Astrocyte (in vitro differentiated cells and primary cell): ENCODE data around the gene PTRHD1. TPM values are rescaled to one million over a fixed set of nuclear protein-coding genes. Genes with fewer than 3 reads are reported as not detected.

Experiments
- DNase-seq: peaks from one replicate; pipeline ENCODE4 v3.0.0-alpha.2; 2010; ENCODE audit warnings: low read depth
- FAIRE-seq: peaks from 2 replicates; lab custom pipeline; 2011; peaks lifted over from hg19 to GRCh38; lab: Jason Lieb, UNC
- H2AFZ ChIP-seq: 2 replicates; pipeline ENCODE4 v1.6.0; 2012; ENCODE audit warnings: low read depth, low read length, inconsistent platforms
- H3K27ac ChIP-seq: 2 replicates; pipeline ENCODE4 v1.5.1; 2011; ENCODE audit warnings: low read depth, low read length, inconsistent platforms
- H3K27me3 ChIP-seq: 2 replicates; pipeline ENCODE4 v1.6.0; 2011; ENCODE audit warnings: low read length, inconsistent platforms; ENCODE audit not compliant: insufficient read depth
- H3K36me3 ChIP-seq: 2 replicates; pipeline ENCODE4 v1.5.1; 2011; ENCODE audit warnings: low read length, inconsistent platforms; ENCODE audit not compliant: insufficient read depth
- H3K4me1 ChIP-seq: 2 replicates; pipeline ENCODE4 v1.5.1; 2011; ENCODE audit warnings: low read length, inconsistent platforms; ENCODE audit not compliant: insufficient read depth
- H3K4me2 ChIP-seq: 2 replicates; pipeline ENCODE4 v1.6.0; 2012; ENCODE audit warnings: low read length, inconsistent platforms
- H3K4me3 ChIP-seq: 2 replicates; pipeline ENCODE4 v1.5.1; 2011; ENCODE audit warnings: low read depth, mild to moderate bottlenecking, low read length, inconsistent platforms; ENCODE audit not compliant: insufficient read depth
- H3K79me2 ChIP-seq: 2 replicates; pipeline ENCODE4 v1.6.0; 2012; ENCODE audit warnings: mild to moderate bottlenecking, low read length, inconsistent platforms; ENCODE audit not compliant: insufficient read depth
- H3K9ac ChIP-seq: 2 replicates; pipeline ENCODE4 v1.6.0; 2012; ENCODE audit warnings: mild to moderate bottlenecking, low read length, inconsistent platforms
- H3K9me3 ChIP-seq: 2 replicates; pipeline ENCODE4 v1.5.1; 2012; ENCODE audit warnings: low read depth, mild to moderate bottlenecking, low read length, inconsistent platforms; ENCODE audit not compliant: insufficient read depth
- H4K20me1 ChIP-seq: 2 replicates; pipeline ENCODE4 v1.6.0; 2012; ENCODE audit warnings: low read length, inconsistent platforms; ENCODE audit not compliant: insufficient read depth
- H3K27ac Mint-ChIP-seq: one replicate; pipeline ENCODE4 v1.8.0; 2021; ENCODE audit warnings: mild to moderate bottlenecking, mixed read lengths; ENCODE audit not compliant: unreplicated experiment
- H3K27me3 Mint-ChIP-seq: one replicate; pipeline ENCODE4 v1.8.0; 2021; ENCODE audit warnings: low read depth, mixed read lengths; ENCODE audit not compliant: unreplicated experiment
- H3K36me3 Mint-ChIP-seq: one replicate; pipeline ENCODE4 v1.8.0; 2021; ENCODE audit warnings: low read depth, mixed read lengths; ENCODE audit not compliant: unreplicated experiment
- H3K4me1 Mint-ChIP-seq: one replicate; pipeline ENCODE4 v1.8.0; 2021; ENCODE audit warnings: low read depth, mixed read lengths; ENCODE audit not compliant: unreplicated experiment
- H3K4me3 Mint-ChIP-seq: one replicate; pipeline ENCODE4 v1.8.0; 2021; ENCODE audit warnings: mild to moderate bottlenecking, moderate library complexity, mixed read lengths; ENCODE audit not compliant: unreplicated experiment
- H3K9me3 Mint-ChIP-seq: one replicate; pipeline ENCODE4 v1.8.0; 2021; ENCODE audit warnings: mild to moderate bottlenecking, mixed read lengths; ENCODE audit not compliant: unreplicated experiment
- EZH2 ChIP-seq: IDR thresholded peaks from 2 replicates; pipeline ENCODE4 v1.6.1; 2012; ENCODE audit warnings: mild to moderate bottlenecking, low read length, inconsistent platforms; ENCODE audit not compliant: insufficient read depth
- total RNA-seq: library from RNA; stranded (reverse); gene quantifications from 2 replicates; pipeline ENCODE4 v1.2.1, GENCODE V29; 2021
- TF ChIP-seq, protein P1 (sequence below): IDR thresholded peaks from 2 replicates; pipeline ENCODE4 v1.5.1; 2011; ENCODE audit warnings: low read depth, mild to moderate bottlenecking, inconsistent platforms, low read length, moderate library complexity; ENCODE audit not compliant: insufficient read depth

Gene PTRHD1
- total RNA-seq, 1 donor from 2014 or later = 28.7 TPM

GRCh38 chr2:24819442-24820174, 26.4 kb upstream of the PTRHD1 start:
- FAIRE-seq (no peak), DNase-seq (no peak)
- H3K27ac Mint-ChIP-seq = no peak overlapping the region
- no peak for TF ChIP-seq EZH2
- TF ChIP-seq, protein P1, sequence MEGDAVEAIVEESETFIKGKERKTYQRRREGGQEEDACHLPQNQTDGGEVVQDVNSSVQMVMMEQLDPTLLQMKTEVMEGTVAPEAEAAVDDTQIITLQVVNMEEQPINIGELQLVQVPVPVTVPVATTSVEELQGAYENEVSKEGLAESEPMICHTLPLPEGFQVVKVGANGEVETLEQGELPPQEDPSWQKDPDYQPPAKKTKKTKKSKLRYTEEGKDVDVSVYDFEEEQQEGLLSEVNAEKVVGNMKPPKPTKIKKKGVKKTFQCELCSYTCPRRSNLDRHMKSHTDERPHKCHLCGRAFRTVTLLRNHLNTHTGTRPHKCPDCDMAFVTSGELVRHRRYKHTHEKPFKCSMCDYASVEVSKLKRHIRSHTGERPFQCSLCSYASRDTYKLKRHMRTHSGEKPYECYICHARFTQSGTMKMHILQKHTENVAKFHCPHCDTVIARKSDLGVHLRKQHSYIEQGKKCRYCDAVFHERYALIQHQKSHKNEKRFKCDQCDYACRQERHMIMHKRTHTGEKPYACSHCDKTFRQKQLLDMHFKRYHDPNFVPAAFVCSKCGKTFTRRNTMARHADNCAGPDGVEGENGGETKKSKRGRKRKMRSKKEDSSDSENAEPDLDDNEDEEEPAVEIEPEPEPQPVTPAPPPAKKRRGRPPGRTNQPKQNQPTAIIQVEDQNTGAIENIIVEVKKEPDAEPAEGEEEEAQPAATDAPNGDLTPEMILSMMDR = no peak
- H3K4me1 ChIP-seq = peaks cover 18% of the 10 kb centered on the region
- no peaks in the 10 kb centered on the region for H3K9me3 ChIP-seq
- H3K9ac ChIP-seq = no peak overlapping the region
- no peak overlapping the region for H2AFZ ChIP-seq
- peak overlapping the region; percentile 5 for H3K27ac ChIP-seq
- H4K20me1 ChIP-seq = no peaks in the 10 kb centered on the region
- H3K79me2 ChIP-seq = peaks cover 18% of the 10 kb centered on the region
- H3K4me3 Mint-ChIP-seq = no peak overlapping the region
- H3K36me3 ChIP-seq = peaks cover 35% of the 10 kb centered on the region
- no peaks in the 10 kb centered on the region for H3K27me3 Mint-ChIP-seq
- H3K4me1 Mint-ChIP-seq = peaks cover 14% of the 10 kb centered on the region
- H3K9me3 Mint-ChIP-seq = no peaks in the 10 kb centered on the region
- no peak overlapping the region for H3K4me3 ChIP-seq
- no peak overlapping the region for H3K4me2 ChIP-seq
- H3K27me3 ChIP-seq = no peaks in the 10 kb centered on the region
- H3K36me3 Mint-ChIP-seq = peaks cover 13% of the 10 kb centered on the region

DNA sequence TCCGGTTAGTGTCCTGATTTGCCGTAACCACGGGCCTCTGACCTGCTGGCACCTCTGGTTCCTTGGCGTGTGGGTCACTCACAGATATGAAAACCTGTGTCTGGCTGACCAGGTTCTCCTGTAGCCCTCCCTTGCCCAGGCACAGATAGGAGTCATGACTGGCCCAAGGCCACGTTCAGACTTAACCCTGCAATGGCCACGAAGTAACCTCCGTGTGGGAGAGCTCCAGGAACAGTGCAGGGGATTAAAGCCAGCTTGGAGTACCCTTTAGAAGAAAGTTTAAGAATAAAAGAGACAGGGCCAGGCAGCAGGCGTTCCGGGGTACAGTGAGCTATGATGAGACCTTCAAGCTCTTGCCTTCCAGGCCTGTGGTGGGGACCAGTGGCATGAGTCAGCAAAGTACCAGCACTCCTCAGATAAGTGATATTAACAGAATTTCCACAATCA, 25.6 kb upstream of the PTRHD1 start:
- Histone ChIP-seq H3K27ac (peak overlapping the region; percentile 31), H3K4me1 (peaks cover 18% of the 10 kb centered on the region), H4K20me1 (peaks cover 5% of the 10 kb centered on the region), H3K79me2 (peaks cover 26% of the 10 kb centered on the region), H3K36me3 (peaks cover 40% of the 10 kb centered on the region), H3K9me3 (no peaks in the 10 kb centered on the region), H3K27me3 (no peaks in the 10 kb centered on the region), H3K9ac (no peak overlapping the region), H3K4me2 (peak overlapping the region; percentile 6), H3K4me3 (no peak overlapping the region), H2AFZ (no peak overlapping the region)
- Mint-ChIP-seq H3K9me3 (no peaks in the 10 kb centered on the region), H3K36me3 (peaks cover 9% of the 10 kb centered on the region), H3K4me3 (no peak overlapping the region), H3K27me3 (no peaks in the 10 kb centered on the region), H3K4me1 (peaks cover 14% of the 10 kb centered on the region), H3K27ac (no peak overlapping the region)
- FAIRE-seq = no peak
- DNase-seq = peak; percentile 61
- TF ChIP-seq EZH2 = no peak

GRCh38 chr2:24816884-24817283, 23.7 kb upstream of the PTRHD1 start:
- peaks cover 14% of the 10 kb centered on the region for H3K36me3 Mint-ChIP-seq
- TF ChIP-seq, protein P1 = no peak
- TF ChIP-seq EZH2 = no peak
- Histone ChIP-seq H3K4me2 (peak overlapping the region; percentile 57), H3K36me3 (peaks cover 39% of the 10 kb centered on the region), H3K9me3 (no peaks in the 10 kb centered on the region), H3K9ac (peak overlapping the region; percentile 42), H3K4me1 (peaks cover 18% of the 10 kb centered on the region), H2AFZ (peak overlapping the region; percentile 6), H3K79me2 (peaks cover 45% of the 10 kb centered on the region), H3K27me3 (no peaks in the 10 kb centered on the region), H3K4me3 (peak overlapping the region; percentile 7), H4K20me1 (peaks cover 5% of the 10 kb centered on the region), H3K27ac (peak overlapping the region; percentile 74)
- peak; percentile 58 for FAIRE-seq
- peak; percentile 93 for DNase-seq
- no peaks in the 10 kb centered on the region for H3K27me3 Mint-ChIP-seq
- H3K9me3 Mint-ChIP-seq = no peaks in the 10 kb centered on the region
- peak overlapping the region; percentile 31 for H3K27ac Mint-ChIP-seq
- H3K4me3 Mint-ChIP-seq = no peak overlapping the region
- H3K4me1 Mint-ChIP-seq = peaks cover 14% of the 10 kb centered on the region
